ENCODE measurements around the gene PPP6C.

- TF ChIP-seq, protein P1, sequence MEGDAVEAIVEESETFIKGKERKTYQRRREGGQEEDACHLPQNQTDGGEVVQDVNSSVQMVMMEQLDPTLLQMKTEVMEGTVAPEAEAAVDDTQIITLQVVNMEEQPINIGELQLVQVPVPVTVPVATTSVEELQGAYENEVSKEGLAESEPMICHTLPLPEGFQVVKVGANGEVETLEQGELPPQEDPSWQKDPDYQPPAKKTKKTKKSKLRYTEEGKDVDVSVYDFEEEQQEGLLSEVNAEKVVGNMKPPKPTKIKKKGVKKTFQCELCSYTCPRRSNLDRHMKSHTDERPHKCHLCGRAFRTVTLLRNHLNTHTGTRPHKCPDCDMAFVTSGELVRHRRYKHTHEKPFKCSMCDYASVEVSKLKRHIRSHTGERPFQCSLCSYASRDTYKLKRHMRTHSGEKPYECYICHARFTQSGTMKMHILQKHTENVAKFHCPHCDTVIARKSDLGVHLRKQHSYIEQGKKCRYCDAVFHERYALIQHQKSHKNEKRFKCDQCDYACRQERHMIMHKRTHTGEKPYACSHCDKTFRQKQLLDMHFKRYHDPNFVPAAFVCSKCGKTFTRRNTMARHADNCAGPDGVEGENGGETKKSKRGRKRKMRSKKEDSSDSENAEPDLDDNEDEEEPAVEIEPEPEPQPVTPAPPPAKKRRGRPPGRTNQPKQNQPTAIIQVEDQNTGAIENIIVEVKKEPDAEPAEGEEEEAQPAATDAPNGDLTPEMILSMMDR (IDR thresholded peaks at IDR 0.05 in 8 of 11, conservative IDR thresholded peaks at IDR 0.05 in 3 of 11): no peak
- no peak for TF ChIP-seq POLR2A (IDR thresholded peaks at IDR 0.05)
- TF ChIP-seq POLR2AphosphoS5 (IDR thresholded peaks at IDR 0.05): no peak
Observed at GRCh38 chr9:125172031-125172755, 17.4 kb downstream of the PPP6C start.
